ENCODE results near the gene ELL.

- TF ChIP-seq HDAC2 (IDR thresholded peaks at IDR 0.05) (no peak), NFYB (IDR thresholded peaks at IDR 0.05; ENCODE audit: extremely low read depth, insufficient read length) (no peak), TBP (optimal IDR thresholded peaks at IDR 0.05; ENCODE audit: low read depth, low read length) (no peak)
- TF ChIP-seq, protein P1, sequence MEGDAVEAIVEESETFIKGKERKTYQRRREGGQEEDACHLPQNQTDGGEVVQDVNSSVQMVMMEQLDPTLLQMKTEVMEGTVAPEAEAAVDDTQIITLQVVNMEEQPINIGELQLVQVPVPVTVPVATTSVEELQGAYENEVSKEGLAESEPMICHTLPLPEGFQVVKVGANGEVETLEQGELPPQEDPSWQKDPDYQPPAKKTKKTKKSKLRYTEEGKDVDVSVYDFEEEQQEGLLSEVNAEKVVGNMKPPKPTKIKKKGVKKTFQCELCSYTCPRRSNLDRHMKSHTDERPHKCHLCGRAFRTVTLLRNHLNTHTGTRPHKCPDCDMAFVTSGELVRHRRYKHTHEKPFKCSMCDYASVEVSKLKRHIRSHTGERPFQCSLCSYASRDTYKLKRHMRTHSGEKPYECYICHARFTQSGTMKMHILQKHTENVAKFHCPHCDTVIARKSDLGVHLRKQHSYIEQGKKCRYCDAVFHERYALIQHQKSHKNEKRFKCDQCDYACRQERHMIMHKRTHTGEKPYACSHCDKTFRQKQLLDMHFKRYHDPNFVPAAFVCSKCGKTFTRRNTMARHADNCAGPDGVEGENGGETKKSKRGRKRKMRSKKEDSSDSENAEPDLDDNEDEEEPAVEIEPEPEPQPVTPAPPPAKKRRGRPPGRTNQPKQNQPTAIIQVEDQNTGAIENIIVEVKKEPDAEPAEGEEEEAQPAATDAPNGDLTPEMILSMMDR (IDR thresholded peaks at IDR 0.05 in 2 of 3, conservative IDR thresholded peaks at IDR 0.05 in 1 of 3; ENCODE audit: insufficient read depth in 2 of 3, low read depth in 1 of 3, low read length in 3 of 3): no peak
- TF ChIP-seq, protein P2, sequence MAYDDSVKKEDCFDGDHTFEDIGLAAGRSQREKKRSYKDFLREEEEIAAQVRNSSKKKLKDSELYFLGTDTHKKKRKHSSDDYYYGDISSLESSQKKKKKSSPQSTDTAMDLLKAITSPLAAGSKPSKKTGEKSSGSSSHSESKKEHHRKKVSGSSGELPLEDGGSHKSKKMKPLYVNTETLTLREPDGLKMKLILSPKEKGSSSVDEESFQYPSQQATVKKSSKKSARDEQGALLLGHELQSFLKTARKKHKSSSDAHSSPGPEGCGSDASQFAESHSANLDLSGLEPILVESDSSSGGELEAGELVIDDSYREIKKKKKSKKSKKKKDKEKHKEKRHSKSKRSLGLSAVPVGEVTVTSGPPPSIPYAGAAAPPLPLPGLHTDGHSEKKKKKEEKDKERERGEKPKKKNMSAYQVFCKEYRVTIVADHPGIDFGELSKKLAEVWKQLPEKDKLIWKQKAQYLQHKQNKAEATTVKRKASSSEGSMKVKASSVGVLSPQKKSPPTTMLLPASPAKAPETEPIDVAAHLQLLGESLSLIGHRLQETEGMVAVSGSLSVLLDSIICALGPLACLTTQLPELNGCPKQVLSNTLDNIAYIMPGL (CRISPR knock-in tag; IDR thresholded peaks at IDR 0.05): no peak
Measured at GRCh38 chr19:18439910-18440237, 82.0 kb downstream of the ELL start.
